Loucy (cell line): ENCODE data around the gene AACS.

Source experiments
- EZH2phosphoT487 ChIP-seq: fragments of 200-600 bp; IDR thresholded peaks from 2 replicates; pipeline ENCODE4 v1.6.1; 2018; ENCODE audit warnings: antibody characterized with exemption, mild to moderate bottlenecking, moderate library complexity, borderline replicate concordance
- TF ChIP-seq, protein P1 (sequence below): fragments of 200-600 bp; sonication (generic); conservative IDR thresholded peaks from 2 replicates; pipeline ENCODE4 v1.5.1; 2014; ENCODE audit warnings: mild to moderate bottlenecking, antibody characterized with exemption, low read length

GRCh38 chr12:125065919-125066570, 810 bp downstream of the AACS start:
- TF ChIP-seq, protein P1, sequence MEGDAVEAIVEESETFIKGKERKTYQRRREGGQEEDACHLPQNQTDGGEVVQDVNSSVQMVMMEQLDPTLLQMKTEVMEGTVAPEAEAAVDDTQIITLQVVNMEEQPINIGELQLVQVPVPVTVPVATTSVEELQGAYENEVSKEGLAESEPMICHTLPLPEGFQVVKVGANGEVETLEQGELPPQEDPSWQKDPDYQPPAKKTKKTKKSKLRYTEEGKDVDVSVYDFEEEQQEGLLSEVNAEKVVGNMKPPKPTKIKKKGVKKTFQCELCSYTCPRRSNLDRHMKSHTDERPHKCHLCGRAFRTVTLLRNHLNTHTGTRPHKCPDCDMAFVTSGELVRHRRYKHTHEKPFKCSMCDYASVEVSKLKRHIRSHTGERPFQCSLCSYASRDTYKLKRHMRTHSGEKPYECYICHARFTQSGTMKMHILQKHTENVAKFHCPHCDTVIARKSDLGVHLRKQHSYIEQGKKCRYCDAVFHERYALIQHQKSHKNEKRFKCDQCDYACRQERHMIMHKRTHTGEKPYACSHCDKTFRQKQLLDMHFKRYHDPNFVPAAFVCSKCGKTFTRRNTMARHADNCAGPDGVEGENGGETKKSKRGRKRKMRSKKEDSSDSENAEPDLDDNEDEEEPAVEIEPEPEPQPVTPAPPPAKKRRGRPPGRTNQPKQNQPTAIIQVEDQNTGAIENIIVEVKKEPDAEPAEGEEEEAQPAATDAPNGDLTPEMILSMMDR, result no peak
- no peak for TF ChIP-seq EZH2phosphoT487
